SJSA1 (cell line): ENCODE results near the gene RPL34. TPM values are rescaled to one million over a fixed set of nuclear protein-coding genes. Genes with fewer than 3 reads are reported as not detected.
"Not testable (repeated sequence)": the region's sequence is repeated elsewhere in the genome, so short reads cannot be mapped to it uniquely, and the experiment has no call there.

ENCODE experiments used
- DNase-seq, 2 experiments: peaks; one replicate each; pipeline ENCODE4 v3.0.0-alpha.2; 2015 to 2020; ENCODE audit warnings: low spot score in 2 of 2, low read depth in 1 of 2
- H3K27ac ChIP-seq: fragments of 250-450 bp; sonication (Bioruptor Pico); 2 replicates; pipeline ENCODE4 v1.5.1; 2020; ENCODE audit warnings: mild to moderate bottlenecking, moderate library complexity
- H3K27me3 ChIP-seq: fragments of 250-450 bp; sonication (Bioruptor Pico); replicated peaks from 2 replicates; pipeline ENCODE4 v1.5.1; 2020; ENCODE audit warnings: mild to moderate bottlenecking, moderate library complexity
- H3K36me3 ChIP-seq: fragments of 250-450 bp; sonication (Bioruptor Pico); 2 replicates; pipeline ENCODE4 v1.5.1; 2020; ENCODE audit warnings: mild to moderate bottlenecking
- H3K4me1 ChIP-seq: fragments of 250-450 bp; sonication (Bioruptor Pico); replicated peaks from 2 replicates; pipeline ENCODE4 v1.6.1; 2021; ENCODE audit warnings: mild to moderate bottlenecking
- H3K4me3 ChIP-seq: fragments of 250-450 bp; sonication (Bioruptor Pico); 2 replicates; pipeline ENCODE4 v1.5.1; 2020; ENCODE audit warnings: mild to moderate bottlenecking
- H3K9me3 ChIP-seq: fragments of 250-450 bp; sonication (Bioruptor Pico); replicated peaks from 2 replicates; pipeline ENCODE4 v1.5.1; 2020; ENCODE audit warnings: mild to moderate bottlenecking
- total RNA-seq: library from RNA; depleted of rRNA; stranded (reverse); fragments of >200 nt; shearing (Covaris generic); gene quantifications from 2 replicates; pipeline ENCODE4 v1.2.3, GENCODE V29; 2014; rRNA removed

Gene RPL34
- 673 and 767 TPM in 2 replicates for total RNA-seq

GRCh38 chr4:108620101-108620932 is at the start of gene RPL34:
Gene RPL34 (plus strand): TSS chr4:108620576. CDS start chr4:108621960, 1,384 bp downstream.
- peak within 1 kb of the TSS; percentile 66 for H3K27ac ChIP-seq
- H3K4me1 ChIP-seq = peaks cover 10% of the 10 kb centered on the region; the same call in 1 of the 2 replicates
- H3K36me3 ChIP-seq = peaks cover 47% of the 10 kb centered on the region
- no peaks in the 10 kb centered on the region for H3K9me3 ChIP-seq
- H3K27me3 ChIP-seq = no peaks in the 10 kb centered on the region
- DNase-seq = peak; percentile 94 to 96
- H3K4me3 ChIP-seq = peak within 1 kb of the TSS; percentile 61

GRCh38 chr4:108570993-108571569 is 49.3 kb upstream of the RPL34 start:
- H3K4me3 ChIP-seq = no peak overlapping the region
- no peaks in the 10 kb centered on the region for H3K27me3 ChIP-seq
- no peaks in the 10 kb centered on the region for H3K9me3 ChIP-seq
- peaks cover 24% of the 10 kb centered on the region for H3K4me1 ChIP-seq
- peak overlapping the region; percentile 72 for H3K27ac ChIP-seq
- no peaks in the 10 kb centered on the region for H3K36me3 ChIP-seq
- DNase-seq = peak; percentile 48 to 59

- H3K4me1 ChIP-seq = peaks cover 24% of the 10 kb centered on the region
- no peaks in the 10 kb centered on the region for H3K9me3 ChIP-seq
- no peaks in the 10 kb centered on the region for H3K36me3 ChIP-seq
- DNase-seq = no peak
- no peaks in the 10 kb centered on the region for H3K27me3 ChIP-seq
- H3K4me3 ChIP-seq = no peak overlapping the region
- no peak overlapping the region for H3K27ac ChIP-seq
These were observed 46.0 kb upstream of the RPL34 start for GRCh38 chr4:108574402-108574801.

GRCh38 chr4:108581083-108581482 is 39.3 kb upstream of the RPL34 start:
- no peaks in the 10 kb centered on the region for H3K9me3 ChIP-seq
- DNase-seq = no peak

DNA sequence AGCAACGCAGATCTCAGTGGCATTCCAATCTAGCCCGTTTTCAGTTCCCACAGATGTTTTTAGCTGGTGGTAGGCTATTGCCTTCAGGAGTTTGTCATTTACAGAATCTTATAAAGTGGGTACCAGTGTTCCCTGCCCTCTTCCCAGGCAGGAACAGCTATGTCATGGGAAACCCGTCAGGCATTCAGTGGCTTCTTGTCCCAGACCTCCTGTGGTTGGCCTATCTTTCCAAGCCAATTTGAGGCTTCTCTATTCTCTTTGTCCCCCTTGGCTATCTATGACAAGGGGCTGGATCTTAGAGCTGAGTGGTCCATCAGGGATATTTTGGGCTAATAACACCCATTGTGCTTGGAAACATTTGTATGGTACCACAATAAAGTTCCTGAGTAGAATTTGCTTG is 33.6 kb upstream of the RPL34 start:
- Histone ChIP-seq H3K4me1 (peaks cover under 1% of the 10 kb centered on the region), H3K27me3 (no peaks in the 10 kb centered on the region), H3K4me3 (no peak overlapping the region), H3K36me3 (no peaks in the 10 kb centered on the region), H3K27ac (no peak overlapping the region), H3K9me3 (no peaks in the 10 kb centered on the region)
- no peak for DNase-seq

More at GRCh38 chr4:108581083-108581482, 39.3 kb upstream of the RPL34 start:
- Histone ChIP-seq H3K27ac (no peak overlapping the region), H3K4me3 (no peak overlapping the region), H3K27me3 (no peaks in the 10 kb centered on the region), H3K4me1 (no peaks in the 10 kb centered on the region), H3K36me3 (no peaks in the 10 kb centered on the region)

DNA sequence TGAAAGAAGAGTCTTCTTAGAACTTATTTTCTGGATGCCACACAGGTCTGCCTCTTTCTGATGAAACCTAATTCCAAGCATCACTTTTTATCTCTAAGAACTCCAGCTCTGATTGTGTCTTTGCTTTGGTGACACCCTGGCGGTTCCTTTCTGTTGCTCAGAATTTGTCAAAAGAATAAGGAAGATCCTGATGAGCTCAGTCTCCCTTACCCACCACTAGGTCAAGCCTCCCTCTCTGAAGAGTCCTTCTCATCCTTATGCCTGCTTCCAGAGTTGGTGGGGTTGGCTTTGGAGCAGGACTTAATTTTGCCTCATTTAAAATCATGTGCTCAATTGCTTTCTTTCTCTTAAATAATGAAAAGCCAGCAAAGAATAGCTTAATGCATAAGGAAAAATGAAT is 31.5 kb upstream of the RPL34 start:
- H3K27me3 ChIP-seq = no peaks in the 10 kb centered on the region
- H3K27ac ChIP-seq = no peak overlapping the region
- H3K4me3 ChIP-seq = no peak overlapping the region
- peaks cover 10% of the 10 kb centered on the region for H3K4me1 ChIP-seq
- H3K36me3 ChIP-seq = no peaks in the 10 kb centered on the region
- no peaks in the 10 kb centered on the region for H3K9me3 ChIP-seq
- no peak for DNase-seq

GRCh38 chr4:108589961-108590360 is 30.4 kb upstream of the RPL34 start:
- H3K36me3 ChIP-seq = no peaks in the 10 kb centered on the region
- peaks cover 10% of the 10 kb centered on the region for H3K4me1 ChIP-seq
- no peak for DNase-seq
- H3K27ac ChIP-seq = no peak overlapping the region
- H3K9me3 ChIP-seq = no peaks in the 10 kb centered on the region
- no peak overlapping the region for H3K4me3 ChIP-seq
- H3K27me3 ChIP-seq = no peaks in the 10 kb centered on the region

GRCh38 chr4:108590776-108591175 is 29.6 kb upstream of the RPL34 start:
- H3K9me3 ChIP-seq = no peaks in the 10 kb centered on the region
- no peaks in the 10 kb centered on the region for H3K36me3 ChIP-seq
- DNase-seq = no peak
- H3K4me3 ChIP-seq = no peak overlapping the region
- H3K27me3 ChIP-seq = no peaks in the 10 kb centered on the region
- H3K27ac ChIP-seq = no peak overlapping the region
- H3K4me1 ChIP-seq = peaks cover 10% of the 10 kb centered on the region

GRCh38 chr4:108592674-108592986 is 27.7 kb upstream of the RPL34 start:
- H3K4me1 ChIP-seq = peaks cover 10% of the 10 kb centered on the region
- DNase-seq = peak in 1 of 2 experiments; percentile 22
- no peaks in the 10 kb centered on the region for H3K9me3 ChIP-seq
- H3K27ac ChIP-seq = peak overlapping the region; percentile 77
- H3K4me3 ChIP-seq = no peak overlapping the region
- H3K36me3 ChIP-seq = no peaks in the 10 kb centered on the region
- no peaks in the 10 kb centered on the region for H3K27me3 ChIP-seq

DNA sequence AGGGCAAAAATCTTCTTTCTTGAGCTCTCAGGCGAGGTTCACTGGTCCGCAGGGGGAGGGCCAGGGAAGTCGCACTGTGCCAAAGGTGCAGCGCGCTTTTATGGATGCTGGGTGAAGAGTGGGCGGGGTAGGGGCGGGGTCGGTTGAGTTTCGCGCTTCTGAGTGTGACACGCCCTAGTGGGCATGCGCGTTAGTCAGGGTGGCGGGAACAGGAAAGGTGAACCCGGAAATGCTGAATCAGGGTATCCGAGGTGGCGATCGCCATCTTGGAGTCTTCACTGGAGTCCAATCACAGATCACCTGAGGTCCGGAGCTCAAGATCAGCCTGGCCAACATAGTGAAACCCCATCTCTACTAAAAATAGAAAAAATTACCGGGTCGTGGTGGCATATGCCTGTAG is 26.1 kb upstream of the RPL34 start:
- not testable (repeated sequence) for H3K4me3 ChIP-seq, H3K36me3 ChIP-seq, H3K9me3 ChIP-seq, H3K27me3 ChIP-seq, DNase-seq, H3K27ac ChIP-seq
- H3K4me1 ChIP-seq = peaks cover 10% of the 10 kb centered on the region

DNA sequence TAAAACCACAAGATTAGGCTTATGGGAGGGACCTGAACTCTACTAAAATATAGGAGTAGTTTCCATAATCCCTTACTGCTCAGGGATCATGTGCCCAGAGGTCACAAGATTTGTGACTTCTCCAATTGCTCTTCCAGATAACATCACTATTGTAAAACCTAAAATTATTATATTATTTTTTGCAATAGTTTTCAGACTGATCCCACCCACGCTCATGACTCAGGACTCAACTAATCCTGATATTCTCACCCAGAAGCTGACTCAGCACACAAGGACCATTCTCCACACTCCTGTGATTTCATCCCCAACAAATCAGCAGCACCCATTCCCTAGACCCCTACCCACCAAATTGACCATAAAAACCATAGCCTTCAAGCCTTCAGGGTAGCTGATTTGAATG is 24.0 kb upstream of the RPL34 start:
- Histone ChIP-seq H3K27me3 (no peaks in the 10 kb centered on the region), H3K27ac (no peak overlapping the region), H3K4me3 (no peak overlapping the region), H3K36me3 (no peaks in the 10 kb centered on the region), H3K9me3 (no peaks in the 10 kb centered on the region), H3K4me1 (peaks cover 10% of the 10 kb centered on the region)
- DNase-seq = no peak

GRCh38 chr4:108601106-108601505 is 19.3 kb upstream of the RPL34 start:
- Histone ChIP-seq H3K36me3 (no peaks in the 10 kb centered on the region), H3K9me3 (no peaks in the 10 kb centered on the region), H3K4me3 (no peak overlapping the region), H3K4me1 (no peaks in the 10 kb centered on the region), H3K27me3 (no peaks in the 10 kb centered on the region), H3K27ac (no peak overlapping the region)
- DNase-seq = no peak

- Histone ChIP-seq H3K27me3 (no peaks in the 10 kb centered on the region), H3K4me1 (no peaks in the 10 kb centered on the region), H3K4me3 (no peak overlapping the region), H3K9me3 (no peaks in the 10 kb centered on the region), H3K36me3 (no peaks in the 10 kb centered on the region), H3K27ac (no peak overlapping the region)
- no peak for DNase-seq
These were observed 18.8 kb upstream of the RPL34 start for GRCh38 chr4:108601532-108601931.

GRCh38 chr4:108602163-108602562 is 18.2 kb upstream of the RPL34 start:
- Histone ChIP-seq H3K27me3 (no peaks in the 10 kb centered on the region), H3K27ac (no peak overlapping the region)

More at GRCh38 chr4:108602163-108602562, 18.2 kb upstream of the RPL34 start:
- Histone ChIP-seq H3K4me3 (no peak overlapping the region), H3K36me3 (no peaks in the 10 kb centered on the region), H3K4me1 (no peaks in the 10 kb centered on the region), H3K9me3 (no peaks in the 10 kb centered on the region)
- DNase-seq = no peak
